Cortex of kidney (tissue), 1 donor: Measurements from ENCODE around the gene RUBCN.
"Not testable (repeated sequence)": the region's sequence is repeated elsewhere in the genome, so short reads cannot be mapped to it uniquely, and the experiment has no call there.

Experiments used
- DNase-seq: peaks from one replicate; lab custom pipeline; 2025; lab: John Stamatoyannopoulos, UW

Gene RUBCN

DNA sequence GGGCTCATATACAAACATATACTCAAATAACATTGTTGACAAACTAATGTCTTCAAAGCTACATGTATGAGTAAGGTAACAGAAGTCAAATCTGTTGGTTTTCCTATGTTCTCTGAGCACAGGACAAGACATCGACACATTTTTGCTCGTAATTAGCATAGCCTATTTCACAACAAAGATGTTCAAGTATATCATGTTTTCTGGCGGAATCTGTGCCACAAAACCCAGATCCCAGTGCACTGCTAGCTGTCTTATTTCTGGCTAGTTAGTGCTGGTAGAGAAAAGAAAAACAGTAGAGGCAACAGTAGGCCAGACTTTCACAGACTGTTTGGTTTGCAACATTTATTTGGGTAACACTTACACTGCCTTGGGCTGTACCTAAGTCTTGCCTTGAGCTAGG, 51.2 kb downstream of the RUBCN start:
- no peak for DNase-seq

- DNase-seq = no peak
Measured at GRCh38 chr3:197683191-197683590, 53.5 kb downstream of the RUBCN start.

GRCh38 chr3:197682713-197683112, 54.0 kb downstream of the RUBCN start:
- DNase-seq = no peak

- DNase-seq = no peak
Measured at GRCh38 chr3:197680955-197681521, 55.7 kb downstream of the RUBCN start.

DNA sequence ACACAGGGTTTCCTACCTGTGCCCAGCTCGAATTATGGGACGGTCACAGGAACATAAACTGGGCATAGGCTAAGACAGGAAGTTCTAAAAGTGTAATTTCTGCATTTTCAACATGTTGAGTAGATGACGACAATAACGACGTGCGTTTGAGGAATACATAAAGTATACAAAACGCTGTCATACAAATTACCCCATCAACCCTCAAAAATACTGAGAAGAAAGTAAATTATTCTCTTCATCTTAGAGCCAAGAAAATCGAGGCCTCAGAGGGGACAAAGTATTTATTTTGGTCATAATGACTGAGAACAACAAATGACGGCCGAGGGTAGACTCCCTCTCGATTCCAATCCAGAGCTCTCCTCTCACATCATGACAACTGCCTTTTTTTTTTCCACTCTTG, 60.8 kb downstream of the RUBCN start:
- DNase-seq = no peak

DNA sequence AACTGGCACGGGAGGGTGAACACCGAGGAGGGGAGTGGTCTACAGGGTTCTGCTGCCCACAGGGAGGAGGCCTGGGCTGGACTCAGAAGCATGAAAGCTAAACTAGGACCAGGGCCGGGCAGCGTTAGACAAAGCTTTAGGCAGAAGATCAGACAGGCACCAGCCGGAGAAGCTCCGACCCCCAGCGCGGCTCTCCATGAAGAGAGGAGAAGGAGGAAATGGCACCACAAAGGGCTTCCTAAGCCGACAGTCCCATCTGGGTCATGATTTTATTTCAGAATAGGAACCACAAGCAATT, 61.2 kb downstream of the RUBCN start:
- no peak for DNase-seq

DNA sequence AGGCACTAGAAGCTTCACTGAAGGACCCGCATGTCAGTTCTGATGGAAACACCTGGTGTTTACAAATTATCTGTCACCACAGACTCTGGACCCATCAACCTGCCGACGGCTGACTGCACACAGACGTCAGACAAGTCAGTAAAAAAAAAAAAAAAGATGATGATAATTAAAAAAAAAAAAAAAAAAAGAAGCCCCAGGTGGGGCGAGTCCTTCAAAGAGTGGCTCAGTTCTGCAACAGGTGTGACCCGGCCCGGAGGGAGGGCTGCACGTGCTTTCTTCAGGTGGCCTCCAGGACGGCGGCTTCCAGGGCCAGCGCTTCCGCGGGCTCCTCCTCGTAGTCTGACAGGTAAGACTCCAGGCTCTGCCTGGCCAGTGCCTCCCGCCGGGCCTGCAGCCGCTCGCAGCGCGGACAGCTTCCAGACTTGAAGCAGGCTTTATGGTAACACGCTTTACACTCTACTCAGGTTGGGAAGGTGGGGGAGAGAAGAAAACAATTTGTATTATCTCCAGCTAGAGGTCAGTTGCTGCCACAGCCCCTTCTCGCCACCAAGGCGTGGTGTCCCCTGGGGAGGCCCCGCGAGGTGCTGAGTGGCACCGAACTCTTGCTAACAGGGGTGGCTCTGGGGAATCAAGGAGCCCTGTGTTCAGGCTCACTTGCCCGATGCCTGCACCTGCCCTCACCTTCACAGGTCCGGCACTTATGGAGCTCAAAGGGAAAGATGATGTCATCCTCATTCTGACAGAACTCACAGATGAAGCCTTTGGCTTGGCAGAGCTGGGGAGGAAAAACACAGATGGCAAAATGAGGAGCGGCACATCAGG, 61.8 kb downstream of the RUBCN start:
- DNase-seq = no peak

DNA sequence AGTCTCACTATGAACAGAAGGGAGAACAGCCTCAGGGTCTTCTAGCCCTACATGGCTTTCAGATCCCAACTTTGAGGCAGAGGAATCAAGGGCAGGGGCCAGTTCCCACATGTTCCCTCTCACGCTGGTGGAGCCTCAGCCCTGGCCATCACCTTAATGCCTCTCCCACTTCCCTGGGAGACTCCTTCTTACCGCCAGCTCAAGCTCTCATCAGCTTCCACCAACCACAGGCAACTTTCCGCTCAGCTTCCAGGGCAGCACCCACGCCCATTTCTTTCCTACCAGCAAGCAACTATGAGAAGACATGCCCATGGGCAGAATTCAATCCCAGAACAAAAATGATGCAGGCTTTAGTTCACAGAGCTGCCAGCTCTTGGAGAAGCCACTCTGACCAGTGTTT, 63.5 kb downstream of the RUBCN start:
- no peak for DNase-seq

- DNase-seq = no peak
Measured at GRCh38 chr3:197670361-197670760, 66.3 kb downstream of the RUBCN start.

- DNase-seq = no peak
Measured at GRCh38 chr3:197667968-197668367, 68.7 kb downstream of the RUBCN start.

- DNase-seq = not testable (repeated sequence)
Measured at GRCh38 chr3:197667293-197667692, 69.4 kb downstream of the RUBCN start.

DNA sequence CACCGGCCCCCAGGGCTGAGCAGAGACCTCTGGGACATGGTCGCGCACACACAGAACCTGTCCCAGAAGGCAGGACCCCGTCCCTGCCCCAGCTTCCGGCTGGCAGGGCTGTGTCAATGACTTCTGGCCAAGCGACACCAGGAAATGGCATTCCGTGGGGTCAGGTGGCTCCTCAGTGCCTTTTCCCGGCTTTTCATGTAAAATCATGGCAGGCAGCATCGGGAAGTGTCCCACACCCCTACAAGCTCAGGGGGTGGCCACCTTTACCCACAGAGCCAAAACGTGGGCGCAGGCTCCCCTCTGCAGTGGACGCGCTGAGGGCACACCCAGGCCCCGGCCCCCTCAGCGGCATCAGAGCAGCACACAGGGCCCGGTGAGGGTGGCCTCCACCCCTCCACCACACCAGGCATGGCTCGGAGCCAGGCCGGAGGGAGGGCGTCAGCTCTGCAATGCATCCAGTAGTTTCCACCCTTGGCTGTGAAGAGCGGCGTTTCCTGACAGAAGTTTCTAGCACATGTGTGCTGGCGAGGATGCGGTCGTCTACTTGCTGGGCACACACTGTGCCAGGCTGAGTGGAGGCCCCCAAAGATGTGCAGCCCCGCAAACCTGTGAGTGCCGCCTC, 70.4 kb downstream of the RUBCN start:
- DNase-seq = not testable (repeated sequence)

DNA sequence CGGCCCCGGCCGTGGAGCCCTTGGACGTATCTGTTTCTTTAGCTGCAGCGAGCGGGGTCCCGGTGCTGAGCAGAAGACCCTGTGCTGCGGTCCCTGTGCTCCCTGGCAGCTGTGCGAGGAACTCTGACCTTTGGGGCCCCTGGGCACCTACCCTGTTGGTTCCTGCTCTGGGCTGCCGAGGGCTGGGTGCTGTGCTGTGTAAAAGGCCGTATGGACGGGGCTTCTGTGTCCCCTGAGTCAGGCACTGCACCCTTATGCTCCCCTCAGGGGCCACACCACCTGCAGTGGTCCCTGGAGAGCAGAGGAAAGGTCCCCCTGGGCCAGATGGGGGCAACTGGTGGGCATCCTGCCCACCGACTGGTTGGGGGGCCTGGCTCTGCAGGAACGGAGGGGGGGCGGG, 71.2 kb downstream of the RUBCN start:
- not testable (repeated sequence) for DNase-seq

GRCh38 chr3:197665142-197665491, 71.6 kb downstream of the RUBCN start:
- not testable (repeated sequence) for DNase-seq

DNA sequence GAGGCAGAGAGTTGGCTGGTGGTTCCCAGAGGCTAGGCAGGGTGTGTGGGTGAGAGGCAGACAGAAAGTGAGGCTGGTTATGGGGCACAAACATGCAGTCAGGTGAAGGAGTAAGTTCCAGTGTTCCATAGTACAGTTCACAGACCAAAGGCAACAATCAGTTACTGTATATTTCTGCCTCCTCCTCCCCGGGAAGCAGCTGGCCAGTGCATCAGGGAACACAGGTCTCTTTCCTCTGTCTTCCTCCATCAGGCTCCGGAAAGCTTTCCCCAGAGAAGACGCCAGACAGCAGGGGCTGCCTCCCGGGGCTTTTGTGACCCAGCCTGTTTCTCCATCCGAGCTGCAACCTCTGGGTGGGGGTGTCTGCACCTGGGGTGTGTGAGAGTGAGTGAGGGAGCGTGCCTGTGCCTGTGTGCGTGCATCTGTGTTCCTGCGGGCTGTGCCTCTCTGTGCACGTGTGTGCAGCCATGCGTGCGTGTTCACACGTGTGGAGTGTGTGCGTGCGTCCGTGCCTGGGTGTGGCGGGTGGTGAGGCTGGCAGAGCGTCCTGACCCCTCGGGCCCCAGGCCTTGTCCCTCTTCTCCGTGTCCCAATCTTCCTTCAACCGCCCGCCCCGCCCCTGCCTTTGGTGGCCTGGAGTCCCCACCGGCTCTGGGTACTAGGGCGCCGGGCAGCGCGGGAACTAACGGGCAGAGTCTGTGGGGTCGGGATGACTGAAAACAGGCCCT, 72.1 kb downstream of the RUBCN start:
- not testable (repeated sequence) for DNase-seq

- DNase-seq = not testable (repeated sequence)
Measured at GRCh38 chr3:197663367-197664140, 73.2 kb downstream of the RUBCN start.

DNA sequence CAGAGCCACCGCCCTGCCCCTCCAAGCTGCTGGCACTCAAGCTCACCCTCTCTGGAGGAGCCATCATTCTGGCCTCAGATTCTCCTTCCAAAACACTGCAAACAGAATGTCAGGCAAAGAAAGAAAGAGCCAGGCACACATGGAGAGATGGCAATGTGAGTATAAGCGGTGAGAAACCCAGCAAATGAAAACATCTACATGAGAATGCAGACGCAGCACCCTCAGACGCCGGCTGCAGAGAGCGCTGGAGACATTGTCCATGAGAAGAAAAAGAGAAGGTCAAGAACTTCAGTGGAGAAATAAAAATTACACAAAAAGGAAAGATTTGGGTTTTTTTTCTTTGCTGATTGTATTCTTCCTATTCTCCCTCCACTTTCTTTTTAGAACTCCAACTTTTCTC, 74.4 kb downstream of the RUBCN start:
- DNase-seq = not testable (repeated sequence)

- DNase-seq = not testable (repeated sequence)
Measured at GRCh38 chr3:197661874-197662273, 74.8 kb downstream of the RUBCN start.

DNA sequence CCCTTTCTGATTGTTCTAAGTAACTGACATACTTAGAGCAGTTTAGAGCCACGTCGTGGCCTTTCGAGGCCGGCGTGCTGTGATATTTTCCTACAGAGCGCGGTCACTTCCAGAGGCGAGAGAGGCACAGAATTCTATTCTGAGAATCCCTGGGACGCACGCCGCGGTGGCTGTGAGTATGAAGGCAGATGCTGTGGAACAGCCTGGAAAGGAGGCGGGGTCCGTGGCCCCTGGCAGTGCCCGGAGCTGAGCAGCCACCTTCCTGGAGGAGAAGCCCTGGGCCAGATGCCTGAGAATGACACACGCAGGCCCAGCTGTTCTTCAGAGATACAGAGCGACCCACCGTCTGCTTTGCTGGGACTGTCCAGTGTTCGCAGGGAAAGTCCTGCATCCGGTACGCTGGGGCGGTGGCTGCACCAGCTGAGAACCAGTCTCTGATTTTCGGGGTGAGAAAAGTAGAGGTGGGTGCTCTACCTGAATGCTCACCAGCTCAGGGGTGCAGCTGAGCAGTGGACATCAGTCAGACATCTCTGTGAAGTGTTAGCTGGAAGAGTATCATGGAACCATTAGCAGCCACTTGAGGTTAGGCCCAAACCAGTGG, 75.4 kb downstream of the RUBCN start:
- not testable (repeated sequence) for DNase-seq

- not testable (repeated sequence) for DNase-seq
Measured at GRCh38 chr3:197659701-197660100, 77.0 kb downstream of the RUBCN start.

GRCh38 chr3:197659144-197659543, 77.6 kb downstream of the RUBCN start:
- DNase-seq = not testable (repeated sequence)

DNA sequence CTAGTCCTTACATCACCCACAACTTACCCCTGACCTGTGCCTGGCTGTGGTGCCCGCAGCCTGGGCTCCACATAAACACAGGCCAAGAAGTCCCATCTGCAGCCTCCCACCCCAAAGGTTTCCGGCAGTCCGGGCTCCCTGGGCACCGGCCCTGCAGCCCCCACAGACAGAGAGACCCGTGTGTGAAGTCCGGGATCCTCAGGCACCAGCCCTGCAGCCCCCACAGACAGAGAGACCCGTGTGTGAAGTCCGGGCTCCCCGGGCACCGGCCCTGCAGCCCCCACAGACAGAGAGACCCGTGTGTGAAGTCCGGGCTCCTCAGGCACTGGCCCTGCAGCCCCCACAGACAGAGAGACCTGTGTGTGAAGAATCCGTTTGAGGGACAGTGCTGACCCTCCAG, 78.0 kb downstream of the RUBCN start:
- DNase-seq = not testable (repeated sequence)
